Measurements from ENCODE around the gene KMT5C. TPM values are rescaled to one million over a fixed set of nuclear protein-coding genes. Genes with fewer than 3 reads are reported as not detected.

KMT5C gene
- total and polyA plus RNA-seq, 2 experiments from 2014 or later: 2.7 to 8.1 TPM

DNA sequence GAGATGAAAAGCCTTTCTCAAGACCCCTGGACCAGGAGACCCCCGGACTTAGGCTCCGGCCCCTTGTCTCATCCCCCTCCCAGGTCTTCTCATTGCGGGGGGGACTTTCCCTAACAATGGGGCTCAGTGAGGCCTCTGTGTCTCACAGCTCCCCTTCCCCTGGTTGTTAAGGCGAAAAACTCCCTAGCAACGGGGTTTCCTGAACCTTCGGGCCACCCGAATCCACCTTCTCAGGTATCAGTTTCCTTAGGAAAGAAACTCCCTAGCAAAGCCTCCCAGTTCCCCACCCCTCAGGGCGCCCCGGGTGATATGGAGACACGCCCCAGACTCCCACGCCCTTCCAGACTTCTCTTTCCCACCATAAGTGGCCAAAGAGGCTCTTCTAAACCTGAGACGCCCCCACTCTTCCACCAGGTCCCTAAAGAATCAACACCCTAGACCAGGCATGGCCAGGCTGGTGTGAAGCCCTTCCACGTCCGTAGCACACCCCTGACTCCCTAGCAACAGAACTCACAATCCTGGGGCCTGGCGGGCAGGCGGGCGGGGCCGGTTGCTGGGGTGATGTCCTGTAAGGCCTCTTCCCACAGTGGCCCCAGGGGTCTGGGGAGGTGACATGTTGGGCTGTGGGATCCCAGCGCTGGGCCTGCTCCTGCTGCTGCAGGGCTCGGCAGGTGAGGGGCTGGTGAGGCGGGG, 36.7 kb downstream of the KMT5C start, which contains the start of gene TMEM190:
Gene TMEM190, plus strand, starts transcription at position 586 of the 693 bp plus-strand sequence. Its CDS starts 28 bp downstream, at position 614.
- no peaks in the 10 kb centered on the region for H3K9me2 ChIP-seq (ENCODE audit: insufficient read depth)
- H3K9me3 ChIP-seq (ENCODE audit: low read depth): no peaks in the 10 kb centered on the region
- no peak for TF ChIP-seq EZH2phosphoT487 (IDR thresholded peaks at IDR 0.05; ENCODE audit: insufficient read depth, low read depth)
- no peak for TF ChIP-seq EZH2 (IDR thresholded peaks at IDR 0.05; ENCODE audit: insufficient read depth, poor library complexity, severe bottlenecking)
- no peaks in the 10 kb centered on the region for H4K20me1 ChIP-seq (ENCODE audit: insufficient read depth)
- H2AFZ ChIP-seq: no peak within 1 kb of the TSS
- no peaks in the 10 kb centered on the region for H3K36me3 ChIP-seq (ENCODE audit: low read depth)
- H3K4me2 ChIP-seq (ENCODE audit: unreplicated experiment): no peak within 1 kb of the TSS
- no peak within 1 kb of the TSS for H3K4me3 ChIP-seq
- H3K79me2 ChIP-seq (ENCODE audit: insufficient read depth): no peaks in the 10 kb centered on the region
- WGBS, 2 experiments (ENCODE audit: low coverage in 1 of 2, low lambda C conversion rate in 2 of 2, missing lambda C conversion rate in 2 of 2): 55 to 56% methylated on average over 21 of the region's 21 CpGs
- in situ Hi-C loops (cut with MboI): no loop called here
- peaks cover 23% of the 10 kb centered on the region for H3K4me1 ChIP-seq (ENCODE audit: insufficient read depth)
- DNase-seq: no peak
- no peak within 1 kb of the TSS for H3K9ac ChIP-seq
- H3K27ac ChIP-seq: no peak within 1 kb of the TSS
- peaks cover 9% of the 10 kb centered on the region for H3F3A ChIP-seq (ENCODE audit: insufficient read depth)
- no peaks in the 10 kb centered on the region for H3K27me3 ChIP-seq (replicated peaks; ENCODE audit: insufficient read depth)

DNA sequence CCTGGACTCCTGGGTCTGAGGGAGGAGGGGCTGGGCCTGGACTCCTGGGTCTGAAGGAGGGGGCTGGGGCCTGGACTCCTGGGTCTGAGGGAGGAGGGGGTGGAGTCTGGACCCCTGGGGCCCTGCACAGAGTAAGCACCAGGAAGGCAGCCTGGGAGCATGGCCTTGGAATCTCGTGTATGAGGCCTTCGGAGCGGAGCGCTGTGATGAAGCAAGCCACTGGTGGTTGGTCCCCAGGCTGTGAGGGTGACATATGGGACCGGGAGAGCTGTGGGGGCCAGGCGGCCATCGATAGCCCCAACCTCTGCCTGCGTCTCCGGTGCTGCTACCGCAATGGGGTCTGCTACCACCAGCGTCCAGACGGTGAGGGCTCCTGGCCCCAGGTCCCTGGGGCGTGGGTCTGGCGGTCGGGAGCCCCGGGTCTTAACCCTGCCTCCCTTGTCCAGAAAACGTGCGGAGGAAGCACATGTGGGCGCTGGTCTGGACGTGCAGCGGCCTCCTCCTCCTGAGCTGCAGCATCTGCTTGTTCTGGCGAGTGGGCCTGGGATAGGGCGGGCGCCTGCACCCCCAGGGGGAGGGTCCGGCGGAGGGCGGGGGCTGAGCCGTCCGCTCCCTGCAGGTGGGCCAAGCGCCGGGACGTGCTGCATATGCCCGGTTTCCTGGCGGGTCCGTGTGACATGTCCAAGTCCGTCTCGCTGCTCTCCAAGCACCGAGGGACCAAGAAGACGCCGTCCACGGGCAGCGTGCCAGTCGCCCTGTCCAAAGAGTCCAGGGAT, 37.9 kb downstream of the KMT5C start:
- Histone ChIP-seq H3K9me2 (ENCODE audit: insufficient read depth) (no peaks in the 10 kb centered on the region), H3K4me1 (ENCODE audit: insufficient read depth) (peaks cover 20% of the 10 kb centered on the region), H3K27me3 (replicated peaks; ENCODE audit: insufficient read depth) (no peaks in the 10 kb centered on the region), H3K9me3 (ENCODE audit: low read depth) (no peaks in the 10 kb centered on the region), H3K4me3 (no peak overlapping the region), H3K27ac (no peak overlapping the region), H3K4me2 (ENCODE audit: unreplicated experiment) (no peak overlapping the region), H2AFZ (no peak overlapping the region), H3F3A (ENCODE audit: insufficient read depth) (no peaks in the 10 kb centered on the region), H3K9ac (no peak overlapping the region), H3K36me3 (ENCODE audit: low read depth) (no peaks in the 10 kb centered on the region), H4K20me1 (ENCODE audit: insufficient read depth) (no peaks in the 10 kb centered on the region), H3K79me2 (ENCODE audit: insufficient read depth) (no peaks in the 10 kb centered on the region)
- WGBS, 2 experiments (ENCODE audit: low coverage in 1 of 2, low lambda C conversion rate in 2 of 2, missing lambda C conversion rate in 2 of 2): 17 to 18% methylated on average over 33 to 41 of the region's 43 CpGs
- in situ Hi-C loops (cut with MboI): no loop called here
- TF ChIP-seq EZH2 (IDR thresholded peaks at IDR 0.05; ENCODE audit: insufficient read depth, poor library complexity, severe bottlenecking): no peak
- TF ChIP-seq EZH2phosphoT487 (IDR thresholded peaks at IDR 0.05; ENCODE audit: insufficient read depth, low read depth): no peak
- peak; percentile 30 for DNase-seq

DNA sequence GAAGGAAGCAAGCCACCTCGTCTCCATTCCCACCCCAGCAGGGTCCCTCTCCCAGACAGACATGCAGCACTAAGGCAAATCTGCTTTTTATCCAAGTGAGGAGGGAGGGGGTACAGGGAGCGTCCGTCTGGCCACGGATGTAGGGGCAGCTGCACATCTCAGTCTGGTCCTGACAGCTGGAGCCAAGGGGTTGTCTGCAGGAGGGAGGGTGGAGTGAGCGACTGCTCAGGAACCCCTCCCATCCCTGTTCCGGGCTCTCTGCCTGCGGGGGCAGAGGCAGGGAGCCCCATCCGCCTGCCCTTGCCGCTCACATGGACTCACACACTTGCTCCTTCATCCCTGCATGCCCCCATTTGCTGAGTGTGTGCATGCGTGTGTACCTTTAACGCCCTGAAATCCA, 39.5 kb downstream of the KMT5C start:
- WGBS, 2 experiments (ENCODE audit: low coverage in 1 of 2, low lambda C conversion rate in 2 of 2, missing lambda C conversion rate in 2 of 2): 66% methylated on average over 10 of the region's 11 CpGs
- Histone ChIP-seq H3K4me3 (no peak overlapping the region), H2AFZ (no peak overlapping the region), H3K27me3 (replicated peaks; ENCODE audit: insufficient read depth) (no peaks in the 10 kb centered on the region), H3K27ac (no peak overlapping the region), H3K36me3 (ENCODE audit: low read depth) (no peaks in the 10 kb centered on the region), H3K4me1 (ENCODE audit: insufficient read depth) (peaks cover 9% of the 10 kb centered on the region), H3K9ac (no peak overlapping the region), H4K20me1 (ENCODE audit: insufficient read depth) (no peaks in the 10 kb centered on the region), H3K9me2 (ENCODE audit: insufficient read depth) (no peaks in the 10 kb centered on the region), H3K79me2 (ENCODE audit: insufficient read depth) (no peaks in the 10 kb centered on the region), H3K9me3 (ENCODE audit: low read depth) (no peaks in the 10 kb centered on the region), H3F3A (ENCODE audit: insufficient read depth) (no peaks in the 10 kb centered on the region), H3K4me2 (ENCODE audit: unreplicated experiment) (no peak overlapping the region)
- no peak for TF ChIP-seq EZH2phosphoT487 (IDR thresholded peaks at IDR 0.05; ENCODE audit: insufficient read depth, low read depth)
- no peak for TF ChIP-seq EZH2 (IDR thresholded peaks at IDR 0.05; ENCODE audit: insufficient read depth, poor library complexity, severe bottlenecking)
- no peak for DNase-seq
- in situ Hi-C loops (cut with MboI): no loop called here

DNA sequence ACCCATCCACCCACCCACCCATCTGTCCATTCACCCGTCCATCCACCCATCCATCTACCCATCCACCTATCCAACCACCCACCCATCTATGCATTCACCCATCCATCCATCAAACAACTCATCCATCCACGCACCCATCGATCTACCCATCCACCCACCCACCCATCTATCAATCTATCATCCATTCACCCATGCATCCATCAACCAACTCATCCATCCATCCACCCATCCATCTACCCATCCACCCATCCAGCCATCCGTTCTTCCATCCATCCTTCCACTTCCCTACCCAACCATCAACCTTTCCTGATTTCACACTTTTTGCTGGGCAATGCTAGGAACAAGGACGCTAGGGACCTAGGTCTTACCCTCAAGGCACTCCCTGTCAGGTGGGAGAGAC, 42.3 kb downstream of the KMT5C start:
- Histone ChIP-seq H3K9me3 (ENCODE audit: low read depth) (no peaks in the 10 kb centered on the region), H3K9me2 (ENCODE audit: insufficient read depth) (no peaks in the 10 kb centered on the region), H3K27ac (no peak overlapping the region), H3F3A (ENCODE audit: insufficient read depth) (no peaks in the 10 kb centered on the region), H3K36me3 (ENCODE audit: low read depth) (peaks cover 4% of the 10 kb centered on the region; the same call in 1 of the 2 replicates), H3K27me3 (replicated peaks; ENCODE audit: insufficient read depth) (no peaks in the 10 kb centered on the region), H3K4me3 (no peak overlapping the region), H3K4me2 (ENCODE audit: unreplicated experiment) (no peak overlapping the region), H3K4me1 (ENCODE audit: insufficient read depth) (peaks cover 13% of the 10 kb centered on the region), H4K20me1 (ENCODE audit: insufficient read depth) (peaks cover 4% of the 10 kb centered on the region; the same call in 1 of the 2 replicates), H3K79me2 (ENCODE audit: insufficient read depth) (peaks cover 12% of the 10 kb centered on the region), H2AFZ (no peak overlapping the region), H3K9ac (no peak overlapping the region)
- in situ Hi-C loops (cut with MboI): no loop called here
- WGBS, 2 experiments (ENCODE audit: low coverage in 1 of 2, low lambda C conversion rate in 2 of 2, missing lambda C conversion rate in 2 of 2): 93 to 96% methylated on average over 4 to 5 of the region's 5 CpGs
- DNase-seq: no peak
- no peak for TF ChIP-seq EZH2 (IDR thresholded peaks at IDR 0.05; ENCODE audit: insufficient read depth, poor library complexity, severe bottlenecking)
- no peak for TF ChIP-seq EZH2phosphoT487 (IDR thresholded peaks at IDR 0.05; ENCODE audit: insufficient read depth, low read depth)

Data from GM23248 (cell line).